ENCODE data around the gene DUSP28. TPM values are rescaled to one million over a fixed set of nuclear protein-coding genes. Genes with fewer than 3 reads are reported as not detected.
A peak's percentile ranks its signal among the peaks of the same experiment; 100 is the strongest.

The DUSP28 gene
- total RNA-seq, 1 donor from 2014 or later = 11.5 TPM

DNA sequence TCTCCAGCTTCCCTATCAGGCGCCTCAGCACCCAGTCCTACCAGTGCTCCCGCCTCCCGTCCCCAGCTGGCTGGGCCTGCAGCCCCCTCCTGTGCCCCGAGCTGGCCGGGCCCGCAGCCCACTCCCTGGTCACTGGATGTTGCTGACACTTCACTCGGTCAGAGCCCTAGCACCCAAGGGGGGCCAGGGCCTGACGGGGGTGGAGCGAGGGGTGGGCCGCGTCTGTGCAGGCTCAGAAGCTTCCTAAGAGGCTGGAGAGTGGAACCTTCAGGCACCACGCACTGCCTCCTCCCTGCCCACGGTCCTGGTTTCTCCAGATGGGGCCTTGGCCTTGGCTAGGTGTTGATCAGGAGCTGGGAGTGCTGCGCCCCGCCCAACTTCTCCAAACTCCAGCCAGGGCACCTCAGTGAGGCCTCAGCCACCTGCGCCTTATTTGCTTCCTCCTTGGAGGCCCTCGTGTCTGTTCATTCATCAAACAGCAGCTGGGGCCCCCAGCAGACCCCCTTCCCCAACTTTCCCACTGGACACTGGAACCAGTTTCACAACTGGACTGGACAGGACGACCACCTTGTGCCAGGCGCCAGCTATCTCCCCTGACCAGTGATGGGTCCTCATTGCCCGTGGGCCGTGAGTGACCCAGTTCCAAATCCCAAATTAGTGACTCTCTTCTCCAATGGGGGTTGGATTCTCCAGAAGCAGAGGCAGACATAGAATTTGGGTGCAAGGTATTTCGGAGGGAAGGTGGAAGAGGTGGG is 43.1 kb downstream of the DUSP28 start:
- peak; percentile 26 for DNase-seq
- intact Hi-C loops (cut with DNase I) = no loop called here
- ATAC-seq (ENCODE audit: poor library complexity) = no peak

DNA sequence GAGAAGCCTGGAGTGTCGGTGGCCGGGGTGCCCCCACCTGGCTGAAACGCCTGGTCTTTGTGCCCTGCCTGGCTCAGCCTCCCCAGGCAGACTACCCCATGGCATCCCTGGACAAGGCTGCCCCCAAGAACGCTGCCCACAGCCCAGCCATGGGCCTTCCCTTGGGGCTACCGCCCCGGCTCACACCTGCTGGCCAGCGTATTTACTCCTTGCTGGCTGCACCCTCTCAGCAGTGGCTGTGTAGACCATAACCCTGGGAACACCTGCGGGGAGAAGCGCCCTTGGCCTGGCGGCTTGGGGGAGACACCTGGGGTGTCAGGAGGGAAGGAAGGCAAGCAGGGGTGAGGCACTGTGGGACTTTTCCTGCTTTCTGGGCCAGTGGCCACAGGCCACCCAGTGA is 43.7 kb downstream of the DUSP28 start:
- DNase-seq = no peak
- intact Hi-C loops (cut with DNase I) = no loop called here
- no peak for ATAC-seq (ENCODE audit: poor library complexity)

DNA sequence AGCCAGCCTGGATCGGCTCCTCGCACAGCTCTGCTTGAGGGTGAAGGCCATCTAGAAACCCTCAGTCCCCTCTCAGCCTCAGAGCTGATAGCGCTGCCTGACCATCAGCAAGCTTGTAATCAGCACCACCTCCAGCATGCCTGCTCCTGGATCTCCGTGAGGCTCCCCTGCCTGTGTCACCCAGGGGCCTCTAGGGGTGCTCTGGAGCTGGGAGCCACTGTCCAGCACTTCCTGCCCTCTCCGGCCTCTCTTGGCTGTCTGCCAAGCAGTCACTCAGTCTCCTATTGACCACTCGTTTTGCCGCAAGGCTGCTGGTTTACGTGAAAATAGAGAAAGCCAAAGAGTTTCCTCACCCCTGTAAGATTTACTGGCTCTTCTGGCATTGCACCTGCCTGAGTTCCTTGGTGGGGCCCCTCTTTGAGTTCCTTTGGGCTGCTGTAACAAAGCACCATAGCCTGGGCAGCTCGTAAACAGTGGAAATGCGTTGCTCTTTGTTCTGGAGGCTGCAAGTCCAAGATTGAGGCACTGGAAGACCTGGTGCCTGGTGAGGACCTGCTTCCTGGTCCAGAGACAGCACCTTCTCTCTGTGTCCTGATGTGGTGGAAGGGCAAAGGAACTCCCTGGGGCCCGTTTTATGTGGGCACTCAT is 44.3 kb downstream of the DUSP28 start:
- intact Hi-C loops (cut with DNase I) = no loop called here
- peak; percentile 66 for ATAC-seq (ENCODE audit: poor library complexity)
- peak; percentile 85 for DNase-seq

DNA sequence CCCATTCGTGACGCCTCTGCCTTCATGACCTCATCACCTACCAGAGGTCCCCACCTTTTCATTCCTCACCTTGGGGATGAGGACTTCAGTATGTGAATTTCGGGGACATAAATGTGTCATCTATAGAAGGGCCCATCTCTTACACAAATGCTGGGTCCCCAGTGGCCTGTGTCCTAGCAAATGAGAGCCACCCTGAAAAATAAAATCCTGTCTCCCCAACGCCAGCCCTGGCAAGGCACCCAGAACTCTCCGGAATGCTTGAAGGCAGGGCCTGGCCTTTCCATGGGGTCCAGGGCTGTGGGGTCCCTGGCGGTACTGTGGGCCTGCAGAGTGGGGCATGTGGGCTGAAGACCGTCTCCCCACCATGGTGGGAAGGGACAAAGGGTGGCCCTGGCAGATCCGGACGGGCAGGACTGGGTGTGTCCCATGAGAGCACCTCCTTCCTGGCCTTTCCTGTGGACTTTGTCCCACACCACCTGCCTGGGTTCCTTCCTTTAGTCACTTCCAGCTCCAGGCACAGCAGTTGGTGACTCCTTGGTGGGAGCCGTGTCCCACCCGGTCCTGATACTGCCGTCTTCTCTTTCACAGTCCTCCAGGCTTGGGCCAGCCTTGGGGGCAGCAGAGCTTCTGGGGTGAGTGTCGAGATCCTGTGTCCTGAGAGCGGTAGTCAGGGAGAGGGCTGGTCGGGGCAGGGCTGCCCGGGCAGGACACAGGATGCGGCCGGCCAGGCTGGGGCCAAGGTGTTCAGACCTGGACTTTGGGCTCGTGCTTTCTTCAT is 45.0 kb downstream of the DUSP28 start:
- DNase-seq (peak; percentile 37), ATAC-seq (ENCODE audit: poor library complexity) (no peak)
- intact Hi-C loops (cut with DNase I) = no loop called here

GRCh38 chr2:240605867-240606743 is 45.9 kb downstream of the DUSP28 start:
- intact Hi-C loops (cut with DNase I) = no loop called here
- DNase-seq = peak; percentile 39
- ATAC-seq (ENCODE audit: poor library complexity) = no peak

DNA sequence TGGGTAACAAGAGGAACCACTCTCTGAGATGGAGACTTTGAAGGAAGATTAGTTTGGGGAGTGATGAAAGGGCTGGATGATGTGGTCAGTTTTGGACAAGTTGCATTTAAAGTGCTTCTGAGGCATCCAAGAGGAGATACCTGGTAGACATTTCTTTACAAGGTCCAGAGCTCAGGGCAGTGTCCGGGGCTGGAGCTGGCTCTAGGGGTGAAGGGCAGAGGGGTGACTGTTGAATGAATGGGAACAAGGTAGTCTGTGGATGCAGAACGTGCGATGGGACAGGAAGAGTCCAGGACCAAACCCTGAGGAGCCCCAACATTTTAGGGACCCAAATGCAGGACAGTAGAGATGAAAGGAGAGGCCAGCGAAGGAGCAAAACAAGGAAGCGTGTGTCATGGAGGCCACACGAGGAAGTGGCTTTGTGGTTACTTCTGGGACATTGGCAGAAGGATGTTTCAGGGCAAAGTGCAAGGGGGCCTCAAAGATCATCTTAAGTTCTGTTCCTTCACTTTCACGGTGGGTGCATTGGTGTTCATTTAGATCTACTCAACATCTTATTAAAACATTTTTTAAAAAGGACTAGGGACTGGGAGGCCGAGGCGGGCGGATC is 51.5 kb downstream of the DUSP28 start:
- intact Hi-C loops (cut with DNase I) = no loop called here
- DNase-seq (peak; percentile 31), ATAC-seq (ENCODE audit: poor library complexity) (no peak)

Other genes starting within 250 kb of the DUSP28 start
- 154 TPM for gene GPC1, start 124.7 kb upstream of the DUSP28 start, total RNA-seq
- 5.6 TPM for gene ANKMY1, start 2.4 kb upstream of the DUSP28 start, total RNA-seq
- 89.5 TPM for gene RNPEPL1, start 8.1 kb downstream of the DUSP28 start, total RNA-seq
- gene CAPN10, start 26.4 kb downstream of the DUSP28 start, total RNA-seq = 49.7 TPM
- gene GPR35, start 65.1 kb downstream of the DUSP28 start, total RNA-seq = 2.0 TPM
- not detected for gene AQP12B, start 122.5 kb downstream of the DUSP28 start, total RNA-seq
- gene AQP12A, start 131.5 kb downstream of the DUSP28 start, total RNA-seq = not detected